ENCODE results near the gene RCL1.
A peak's percentile ranks its signal among the peaks of the same experiment; 100 is the strongest.

RCL1 gene

DNA sequence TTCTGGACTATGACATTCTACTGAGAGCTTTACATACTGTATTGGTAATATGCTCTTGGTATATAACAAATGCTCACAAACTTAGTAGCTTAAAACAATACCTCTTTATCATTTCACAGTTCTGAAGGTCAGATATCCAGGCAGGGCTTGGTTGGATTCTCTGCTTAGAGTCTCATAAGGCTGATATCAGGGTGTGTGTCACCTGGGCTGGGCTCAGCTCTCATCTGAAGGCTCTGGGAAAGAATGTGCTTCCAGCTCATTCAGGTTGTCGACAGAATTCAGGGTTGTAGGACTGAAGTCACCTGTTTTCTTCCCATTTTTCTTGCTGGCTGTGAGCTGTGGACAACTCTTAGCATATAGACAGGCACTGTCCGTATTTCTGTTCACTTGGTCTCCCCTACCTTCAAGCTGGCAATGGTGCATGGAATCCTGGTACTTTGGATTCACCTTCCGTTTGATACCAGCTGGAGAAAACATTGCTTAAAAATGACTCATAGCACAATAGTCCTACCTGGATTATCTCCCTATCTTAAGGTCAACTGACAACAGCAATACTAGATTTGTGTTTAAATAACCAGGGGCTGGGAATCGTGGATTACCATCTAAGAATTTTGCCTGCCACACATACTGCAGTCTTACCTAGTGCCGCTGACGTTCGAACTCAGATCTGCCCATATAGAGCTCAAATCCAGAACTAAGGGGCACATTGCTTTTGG is 69.2 kb downstream of the RCL1 start:
- in situ Hi-C loops (cut with HindIII; ENCODE audit: low pct_unique_long_range_greater_than_20kb, low sequenced_read_pairs) = no loop called here
- no peak for DNase-seq (ENCODE audit: low read depth in 1 of 2, low spot score in 1 of 2)
- TF ChIP-seq JUND (IDR thresholded peaks at IDR 0.05; ENCODE audit: low read depth) = no peak

DNA sequence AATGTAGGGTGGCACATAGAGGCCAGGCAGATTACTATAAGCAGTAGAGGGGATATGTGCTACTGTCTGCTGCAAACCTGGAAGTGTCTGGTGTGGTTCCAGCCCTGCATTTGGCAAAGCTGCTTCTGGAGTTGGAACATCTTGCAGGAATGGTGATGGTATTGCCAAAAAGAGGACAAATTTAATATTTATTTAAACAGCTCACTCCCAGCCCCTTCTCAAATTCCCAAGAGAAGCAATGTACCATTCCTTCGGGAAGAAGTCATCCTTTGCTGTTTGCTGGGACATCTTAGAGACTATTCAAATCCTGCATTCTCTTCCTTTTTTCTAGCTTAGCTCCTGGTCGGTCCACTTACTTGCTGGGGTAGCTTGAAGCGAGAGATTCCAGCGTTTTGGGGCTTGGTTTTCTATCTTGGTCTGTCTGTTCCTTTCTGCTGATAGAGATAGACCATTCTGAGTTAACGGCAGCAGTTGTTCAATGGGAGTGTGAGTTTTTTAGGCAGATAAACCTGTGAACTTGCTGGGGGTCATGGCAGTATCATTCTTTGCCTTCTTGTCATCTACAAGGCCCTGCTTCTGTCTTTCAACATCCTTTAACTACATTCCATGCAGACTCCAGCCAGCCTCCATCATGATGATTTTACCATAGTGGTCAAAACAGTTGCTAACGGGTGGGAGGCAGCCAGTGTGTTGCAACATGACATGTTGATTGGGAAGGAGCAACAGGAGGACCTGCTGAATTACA is 69.9 kb downstream of the RCL1 start:
- in situ Hi-C loops (cut with HindIII; ENCODE audit: low pct_unique_long_range_greater_than_20kb, low sequenced_read_pairs) = no loop called here
- TF ChIP-seq JUND (IDR thresholded peaks at IDR 0.05; ENCODE audit: low read depth) = no peak
- DNase-seq (ENCODE audit: low read depth in 1 of 2, low spot score in 1 of 2) = no peak

DNA sequence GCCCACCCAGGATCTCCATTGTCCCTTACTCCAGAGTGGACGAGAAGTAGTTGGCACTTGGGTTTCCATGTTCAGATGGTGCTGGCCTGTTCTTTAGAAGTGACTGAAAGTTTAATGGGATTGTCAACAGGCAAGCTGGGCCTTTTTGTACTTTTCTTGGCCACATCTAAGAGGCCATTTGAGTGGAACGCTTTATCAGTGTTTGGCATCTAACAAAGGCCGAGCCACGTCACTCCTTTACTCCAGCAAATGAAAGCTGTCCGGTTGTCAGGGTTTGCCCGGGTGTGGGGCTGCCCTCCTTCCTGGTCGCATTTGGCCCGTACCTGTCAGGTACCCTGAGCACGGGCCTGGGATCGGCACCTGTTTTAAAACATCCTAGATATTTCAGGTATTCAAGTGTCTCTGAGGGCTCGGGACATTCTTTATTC is 71.5 kb downstream of the RCL1 start:
- DNase-seq (ENCODE audit: low read depth in 1 of 2, low spot score in 1 of 2) = peak in 1 of 2 experiments; percentile 61
- in situ Hi-C loops (cut with HindIII; ENCODE audit: low pct_unique_long_range_greater_than_20kb, low sequenced_read_pairs) = no loop called here
- no peak for TF ChIP-seq JUND (IDR thresholded peaks at IDR 0.05; ENCODE audit: low read depth)

DNA sequence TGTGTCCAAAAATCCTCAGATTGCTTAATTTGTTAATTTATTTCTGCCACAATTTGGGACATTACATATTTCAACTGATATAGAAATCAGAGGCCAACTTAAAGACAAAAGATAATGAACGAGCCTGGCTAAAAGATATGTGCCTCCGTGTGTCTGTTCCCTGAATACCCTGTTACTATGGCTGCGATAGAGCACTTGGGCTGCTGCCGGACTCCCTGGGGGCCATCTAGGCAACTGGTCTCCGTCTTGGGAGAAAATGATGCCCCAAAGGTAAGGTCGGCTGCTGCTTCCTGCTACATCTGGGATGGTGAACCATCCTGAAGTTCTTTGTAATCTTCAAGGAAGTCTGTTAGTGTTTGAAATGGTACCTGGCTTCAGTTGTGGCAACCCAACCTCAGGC is 72.0 kb downstream of the RCL1 start:
- DNase-seq (ENCODE audit: low read depth in 1 of 2, low spot score in 1 of 2) = no peak
- in situ Hi-C loops (cut with HindIII; ENCODE audit: low pct_unique_long_range_greater_than_20kb, low sequenced_read_pairs) = no loop called here
- no peak for TF ChIP-seq JUND (IDR thresholded peaks at IDR 0.05; ENCODE audit: low read depth)

DNA sequence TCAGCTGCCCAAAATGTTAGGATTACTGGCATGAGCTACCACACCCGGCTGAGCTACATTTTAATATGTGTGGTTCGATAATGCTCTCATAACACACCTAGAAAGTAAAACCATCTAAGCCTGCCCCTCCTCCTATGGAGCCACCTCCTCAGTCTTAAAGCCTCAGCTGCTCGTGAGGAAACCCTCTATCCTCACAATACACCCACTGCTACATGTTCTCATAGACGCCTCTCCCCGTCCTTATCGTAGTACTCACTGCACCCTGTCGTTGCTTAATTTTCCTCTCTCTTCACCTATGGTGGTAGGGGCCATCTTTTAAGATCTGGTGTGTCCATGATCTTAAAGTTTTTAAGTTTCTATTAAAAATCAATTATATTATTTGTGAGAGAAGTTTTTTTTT is 72.9 kb downstream of the RCL1 start:
- TF ChIP-seq JUND (IDR thresholded peaks at IDR 0.05; ENCODE audit: low read depth) = no peak
- no peak for DNase-seq (ENCODE audit: low read depth in 1 of 2, low spot score in 1 of 2)
- in situ Hi-C loops (cut with HindIII; ENCODE audit: low pct_unique_long_range_greater_than_20kb, low sequenced_read_pairs) = no loop called here

DNA sequence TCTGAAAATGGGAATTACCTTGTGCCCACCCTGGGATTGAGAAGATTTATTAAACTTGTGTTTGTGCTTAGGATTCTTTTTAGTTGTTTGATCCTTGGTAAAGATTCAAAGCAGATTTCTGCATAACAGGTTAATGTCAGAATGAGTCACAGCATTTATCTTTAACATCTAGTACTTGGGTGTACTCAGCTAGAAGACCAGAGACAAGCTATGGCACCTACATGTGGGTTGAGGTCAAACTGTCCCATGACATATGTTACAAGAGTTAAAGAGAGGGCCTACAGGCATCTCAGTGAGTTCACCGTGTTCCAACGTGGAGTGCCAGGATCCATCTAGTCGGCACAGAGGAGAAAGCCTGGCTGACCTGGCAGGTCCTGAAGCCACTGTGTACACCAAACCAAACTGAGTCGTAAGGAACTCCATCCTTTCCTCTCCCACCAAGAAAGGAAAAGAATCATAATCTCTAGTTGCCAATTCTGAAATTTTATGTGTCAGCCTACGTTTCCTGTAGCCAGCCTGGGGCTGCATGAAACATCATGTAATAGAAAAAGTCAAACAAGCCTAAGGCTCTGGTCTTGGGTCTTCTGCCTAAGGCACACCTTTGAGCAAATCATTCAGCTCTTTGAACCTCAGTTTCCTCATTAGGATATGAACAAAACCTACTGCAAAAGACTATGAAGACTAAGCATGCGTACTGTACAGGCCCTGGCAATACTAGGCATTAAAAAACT is 73.7 kb downstream of the RCL1 start:
- TF ChIP-seq JUND (IDR thresholded peaks at IDR 0.05; ENCODE audit: low read depth) = peak; percentile 69; the same call in 1 of the 2 replicates
- in situ Hi-C loops (cut with HindIII; ENCODE audit: low pct_unique_long_range_greater_than_20kb, low sequenced_read_pairs) = no loop called here
- peak in 1 of 2 experiments; percentile 74 for DNase-seq (ENCODE audit: low read depth in 1 of 2, low spot score in 1 of 2)

DNA sequence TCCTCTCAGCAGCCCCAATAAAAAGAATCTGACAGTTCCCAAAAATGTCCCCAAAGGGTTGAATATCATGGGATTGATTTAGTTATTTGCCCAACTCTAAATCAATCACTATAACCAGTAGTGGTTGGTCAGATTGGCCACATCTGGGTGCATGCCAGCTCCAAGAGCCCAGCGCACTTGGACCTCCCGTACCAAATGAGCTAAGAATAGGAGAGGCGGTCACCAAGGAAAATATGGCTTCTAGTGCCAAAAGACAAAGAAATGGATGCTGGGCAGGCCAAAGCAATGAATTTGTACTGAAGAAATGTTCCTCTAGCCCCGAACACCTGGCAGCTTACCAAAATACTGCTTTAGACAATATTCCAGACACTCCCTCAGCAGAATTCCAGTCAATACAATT is 80.3 kb downstream of the RCL1 start:
- in situ Hi-C loops (cut with HindIII; ENCODE audit: low pct_unique_long_range_greater_than_20kb, low sequenced_read_pairs) = no loop called here
- TF ChIP-seq JUND (IDR thresholded peaks at IDR 0.05; ENCODE audit: low read depth) = no peak

DNA sequence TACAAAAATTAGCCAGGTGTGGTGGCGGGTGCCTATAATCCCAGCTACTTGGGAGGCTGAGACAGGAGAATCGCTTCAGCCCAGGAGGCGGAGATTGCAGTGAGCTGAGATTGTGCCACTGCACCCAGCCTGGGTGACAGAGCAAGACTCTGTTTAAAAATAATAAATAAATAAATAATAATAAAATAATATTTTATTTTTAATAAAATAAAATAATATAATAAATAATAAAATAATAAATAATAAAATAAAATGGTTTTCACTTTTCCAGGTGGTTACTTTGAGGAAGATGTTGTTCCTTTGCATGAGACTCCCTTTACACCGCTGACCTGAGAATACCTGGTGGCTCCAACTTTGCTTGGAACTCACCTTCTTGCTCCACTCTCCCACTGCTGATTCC is 82.8 kb downstream of the RCL1 start:
- in situ Hi-C loops (cut with HindIII; ENCODE audit: low pct_unique_long_range_greater_than_20kb, low sequenced_read_pairs) = no loop called here
- no peak for TF ChIP-seq JUND (IDR thresholded peaks at IDR 0.05; ENCODE audit: low read depth)
- DNase-seq (ENCODE audit: low read depth in 1 of 2, low spot score in 1 of 2) = no peak

More for the DNA sequence above, 80.3 kb downstream of the RCL1 start:
- DNase-seq (ENCODE audit: low read depth in 1 of 2, low spot score in 1 of 2) = no peak

DNA sequence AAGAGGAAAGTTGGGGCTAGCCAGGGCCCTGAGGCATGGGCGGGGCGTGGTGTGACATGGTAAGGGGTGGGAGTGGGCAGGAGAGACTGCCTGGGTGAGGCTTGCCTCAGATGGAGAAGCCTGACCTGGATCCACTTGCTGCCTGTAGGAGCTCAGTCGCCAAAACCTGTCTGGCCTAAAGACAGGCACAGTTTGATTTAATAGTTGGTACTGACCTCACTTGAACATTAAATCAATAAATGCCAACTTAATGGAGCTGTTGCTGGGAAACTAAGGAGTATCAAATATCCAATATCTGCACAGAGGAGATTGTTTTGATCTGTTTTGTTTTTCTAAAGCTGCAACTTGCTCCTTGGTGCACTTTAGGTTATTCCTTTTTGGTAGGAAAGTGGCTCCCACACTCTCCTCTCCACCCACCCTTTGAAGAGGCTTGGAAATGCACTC is 86.4 kb downstream of the RCL1 start:
- TF ChIP-seq JUND (IDR thresholded peaks at IDR 0.05; ENCODE audit: low read depth) = no peak
- DNase-seq (ENCODE audit: low read depth in 1 of 2, low spot score in 1 of 2) = no peak

DNA sequence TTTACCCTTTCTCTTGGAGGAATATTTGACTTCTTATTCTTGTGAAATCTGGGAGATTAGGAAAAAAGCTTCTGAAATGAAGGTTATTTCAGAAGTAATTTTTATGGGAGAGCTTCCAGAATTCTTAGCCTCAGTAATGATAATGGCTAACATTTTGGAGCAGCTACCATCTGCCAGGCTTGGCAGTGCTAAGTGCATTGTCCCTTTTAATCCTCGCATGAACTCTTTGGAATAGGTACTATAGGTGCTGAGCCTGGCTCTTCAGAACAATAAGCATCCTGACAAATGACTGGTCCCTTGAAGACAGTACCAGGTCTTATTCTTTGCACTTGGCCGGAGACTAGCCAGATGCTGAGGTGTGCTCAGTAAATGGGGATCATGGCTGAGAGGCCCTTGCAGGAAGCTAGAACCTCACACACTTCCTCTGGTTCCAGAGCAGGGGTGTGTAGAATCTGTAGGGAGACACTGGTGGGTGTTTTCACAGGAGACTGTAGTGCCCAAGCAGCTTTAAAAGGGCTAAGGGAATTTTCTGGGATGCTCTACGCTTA is 90.7 kb downstream of the RCL1 start:
- TF ChIP-seq JUND (IDR thresholded peaks at IDR 0.05; ENCODE audit: low read depth) = no peak
- DNase-seq (ENCODE audit: low read depth in 1 of 2, low spot score in 1 of 2) = no peak
- in situ Hi-C loops (cut with HindIII; ENCODE audit: low pct_unique_long_range_greater_than_20kb, low sequenced_read_pairs) = no loop called here

More for the DNA sequence above, 86.4 kb downstream of the RCL1 start:
- in situ Hi-C loops (cut with HindIII; ENCODE audit: low pct_unique_long_range_greater_than_20kb, low sequenced_read_pairs) = no loop called here

DNA sequence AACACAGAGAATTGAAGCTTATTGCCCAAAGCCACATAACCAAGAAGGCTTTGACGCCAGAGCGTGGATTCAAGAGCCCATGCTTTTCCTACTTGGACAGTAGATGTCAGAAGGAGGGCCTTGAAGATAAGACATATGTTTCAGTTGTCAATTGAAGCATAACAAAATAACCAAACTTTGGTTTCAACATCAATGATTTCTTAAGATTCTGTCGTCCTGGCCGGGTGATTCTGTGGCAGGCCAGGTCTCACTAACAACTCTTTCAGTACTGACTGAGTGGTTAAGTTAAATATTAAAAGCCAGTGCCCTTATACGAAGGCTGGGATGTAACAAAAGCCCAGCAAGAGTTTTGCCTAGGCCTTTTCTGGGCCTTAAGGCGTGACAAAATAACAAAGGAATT is 94.0 kb downstream of the RCL1 start:
- no peak for TF ChIP-seq JUND (IDR thresholded peaks at IDR 0.05; ENCODE audit: low read depth)
- in situ Hi-C loops (cut with HindIII; ENCODE audit: low pct_unique_long_range_greater_than_20kb, low sequenced_read_pairs) = no loop called here
- no peak for DNase-seq (ENCODE audit: low read depth in 1 of 2, low spot score in 1 of 2)

DNA sequence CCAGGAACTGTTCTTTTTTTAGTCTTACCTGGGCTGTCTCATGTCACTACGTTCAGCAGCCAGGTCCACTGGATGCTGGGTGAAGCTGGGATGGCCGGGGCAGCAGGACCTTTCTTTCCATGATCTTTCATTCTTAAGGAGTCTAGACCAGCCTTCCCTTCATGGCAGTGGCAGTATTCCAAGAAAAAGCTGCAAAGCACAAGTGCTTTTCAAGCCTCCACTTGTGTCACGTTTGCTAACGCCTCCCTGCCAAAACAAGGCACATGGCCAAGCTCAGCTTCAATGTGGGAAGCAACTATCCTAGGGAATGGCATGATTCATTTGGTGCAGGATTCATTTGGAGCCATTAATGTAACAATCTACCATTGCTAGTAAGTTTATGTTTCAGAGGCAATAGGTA is 94.8 kb downstream of the RCL1 start:
- TF ChIP-seq JUND (IDR thresholded peaks at IDR 0.05; ENCODE audit: low read depth) = no peak
- no peak for DNase-seq (ENCODE audit: low read depth in 1 of 2, low spot score in 1 of 2)
- in situ Hi-C loops (cut with HindIII; ENCODE audit: low pct_unique_long_range_greater_than_20kb, low sequenced_read_pairs) = no loop called here
